Smooth muscle cell (in vitro differentiated cells): ENCODE data around the gene ZNF521. TPM values are rescaled to one million over a fixed set of nuclear protein-coding genes. Genes with fewer than 3 reads are reported as not detected.

ENCODE experiments used
- DNase-seq: peaks from one replicate; lab custom pipeline; 2025; ENCODE audit not compliant: unreplicated experiment; lab: John Stamatoyannopoulos, UW
- H2AFZ ChIP-seq: fragments of 200-600 bp; sonication (generic); 2 replicates; pipeline ENCODE4 v1.6.0; 2016; ENCODE audit warnings: antibody characterized with exemption, low read depth, mild to moderate bottlenecking
- H3F3A ChIP-seq: fragments of 200-600 bp; sonication (generic); 2 replicates; pipeline ENCODE4 v1.6.0; 2017; ENCODE audit warnings: antibody characterized with exemption, low read depth
- H3K27ac ChIP-seq: fragments of 200-600 bp; sonication (generic); 2 replicates; pipeline ENCODE4 v1.5.1; 2016; ENCODE audit warnings: low read depth, mild to moderate bottlenecking
- H3K27me3 ChIP-seq: fragments of 200-600 bp; sonication (generic); 2 replicates; pipeline ENCODE4 v1.6.1; 2016; ENCODE audit warnings: low read depth, mild to moderate bottlenecking
- H3K36me3 ChIP-seq: fragments of 200-600 bp; sonication (generic); 2 replicates; pipeline ENCODE4 v1.5.1; 2016; ENCODE audit warnings: low read depth
- H3K4me1 ChIP-seq: fragments of 200-600 bp; sonication (generic); 2 replicates; pipeline ENCODE4 v1.5.1; 2016; ENCODE audit warnings: low read depth
- H3K4me2 ChIP-seq: fragments of 200-600 bp; sonication (generic); 2 replicates; pipeline ENCODE4 v1.6.0; 2016; ENCODE audit warnings: mild to moderate bottlenecking
- H3K4me3 ChIP-seq: fragments of 200-600 bp; sonication (generic); 2 replicates; pipeline ENCODE4 v1.5.1; 2016; ENCODE audit warnings: mild to moderate bottlenecking
- H3K79me2 ChIP-seq: fragments of 200-600 bp; sonication (generic); 2 replicates; pipeline ENCODE4 v1.6.0; 2016; ENCODE audit warnings: low read depth, mild to moderate bottlenecking
- H3K9ac ChIP-seq: fragments of 200-600 bp; sonication (generic); 2 replicates; pipeline ENCODE4 v1.6.0; 2016; ENCODE audit warnings: low read depth
- H3K9me3 ChIP-seq: fragments of 200-600 bp; sonication (generic); replicated peaks from 2 replicates; pipeline ENCODE4 v1.5.1; 2016; ENCODE audit warnings: low read depth
- H4K20me1 ChIP-seq: fragments of 200-600 bp; sonication (generic); 2 replicates; pipeline ENCODE4 v1.6.0; 2016; ENCODE audit warnings: low read depth
- CTCF ChIP-seq: fragments of 200-600 bp; sonication (generic); IDR thresholded peaks from 2 replicates; pipeline ENCODE4 v1.5.1; 2017; ENCODE audit warnings: borderline replicate concordance, mild to moderate bottlenecking, antibody characterized with exemption; ENCODE audit not compliant: insufficient read depth, poor library complexity, severe bottlenecking
- WGBS: methylation state at CpG from one replicate; pipeline ENCODE4 v1.1.7; 2016; ENCODE audit warnings: low lambda C conversion rate; 5-methylcytosine and 5-hydroxymethylcytosine counted together
- polyA plus RNA-seq: library from polyadenylated mRNA; unstranded; fragments of >200 nt; fragmentation: Nextera tagmentation; extraction: Ambion mirVana; gene quantifications from 2 replicates; pipeline ENCODE4 v1.2.1, GENCODE V29; 2016
- total RNA-seq: library from RNA; depleted of rRNA; stranded (reverse); fragments of >200 nt; gene quantifications from 2 replicates; pipeline ENCODE4 v1.2.3, GENCODE V29; 2014

ZNF521 gene
- total and polyA plus RNA-seq, 2 experiments from 2014 or later: 19.9 to 36.4 TPM

GRCh38 chr18:25086876-25087275 is 265.1 kb downstream of the ZNF521 start:
- Histone ChIP-seq H3K4me2 (no peak overlapping the region), H3K79me2 (no peaks in the 10 kb centered on the region), H3K9ac (no peak overlapping the region), H4K20me1 (no peaks in the 10 kb centered on the region), H3K9me3 (no peaks in the 10 kb centered on the region), H3K27ac (no peak overlapping the region), H3K4me1 (no peaks in the 10 kb centered on the region), H3K27me3 (no peaks in the 10 kb centered on the region), H3F3A (no peaks in the 10 kb centered on the region), H3K36me3 (no peaks in the 10 kb centered on the region), H3K4me3 (no peak overlapping the region), H2AFZ (no peak overlapping the region)
- DNase-seq: no peak
- WGBS: 97% methylated on average over 2 of the region's 2 CpGs
- TF ChIP-seq CTCF: no peak

- no peak for TF ChIP-seq CTCF
- Histone ChIP-seq H3K4me1 (peaks cover 29% of the 10 kb centered on the region), H3K36me3 (no peaks in the 10 kb centered on the region), H3K9ac (no peak overlapping the region), H3K79me2 (no peaks in the 10 kb centered on the region), H3K9me3 (no peaks in the 10 kb centered on the region), H3K27me3 (no peaks in the 10 kb centered on the region), H4K20me1 (peaks cover 1% of the 10 kb centered on the region), H3K4me3 (no peak overlapping the region), H3K27ac (no peak overlapping the region), H3K4me2 (no peak overlapping the region), H2AFZ (no peak overlapping the region), H3F3A (no peaks in the 10 kb centered on the region)
- no peak for DNase-seq
- 98% methylated on average over 8 of the region's 8 CpGs for WGBS
Observed at GRCh38 chr18:25081001-25081400, 271.0 kb downstream of the ZNF521 start.

GRCh38 chr18:25080211-25080610 is 271.8 kb downstream of the ZNF521 start:
- TF ChIP-seq CTCF: no peak
- Histone ChIP-seq H3K4me3 (no peak overlapping the region), H3K27me3 (no peaks in the 10 kb centered on the region), H3K27ac (no peak overlapping the region), H3F3A (no peaks in the 10 kb centered on the region), H3K36me3 (no peaks in the 10 kb centered on the region), H3K4me1 (peaks cover 37% of the 10 kb centered on the region), H2AFZ (no peak overlapping the region), H3K79me2 (no peaks in the 10 kb centered on the region), H3K9me3 (no peaks in the 10 kb centered on the region), H3K9ac (no peak overlapping the region), H4K20me1 (peaks cover 5% of the 10 kb centered on the region), H3K4me2 (no peak overlapping the region)
- DNase-seq: no peak
- WGBS: 62% methylated on average over 10 of the region's 10 CpGs

GRCh38 chr18:25077944-25078723 is 273.8 kb downstream of the ZNF521 start:
- 87% methylated on average over 18 of the region's 18 CpGs for WGBS
- Histone ChIP-seq H3K27ac (no peak overlapping the region), H2AFZ (no peak overlapping the region), H3K4me3 (no peak overlapping the region), H3K4me2 (no peak overlapping the region), H3K27me3 (no peaks in the 10 kb centered on the region), H3K79me2 (no peaks in the 10 kb centered on the region), H3K9me3 (no peaks in the 10 kb centered on the region), H3K36me3 (no peaks in the 10 kb centered on the region), H4K20me1 (peaks cover 5% of the 10 kb centered on the region), H3K9ac (no peak overlapping the region), H3K4me1 (peaks cover 58% of the 10 kb centered on the region), H3F3A (no peaks in the 10 kb centered on the region)
- DNase-seq: no peak
- TF ChIP-seq CTCF: no peak
